HEK293 (cell line): ENCODE results near the gene TUBG1.

ENCODE experiments used
- CTCF ChIA-PET: fragments of 350-600 bp; formaldehyde crosslinking; extraction: SDS; loops from one replicate; lab custom pipeline; 2021; ENCODE audit warnings: antibody characterized with exemption; lab: Yijun Ruan, JAX
- POLR2A ChIA-PET: fragments of 300-600 bp; formaldehyde crosslinking; extraction: SDS; loops from one replicate; lab custom pipeline; 2020; ENCODE audit warnings: antibody characterized with exemption, inconsistent platforms; lab: Yijun Ruan, JAX
- H3K27ac ChIP-seq: fragments of 200-500 bp; sonication (Bioruptor generic); 2 replicates; pipeline ENCODE4 v1.5.1; 2014; ENCODE audit warnings: low read depth, low read length, control low read depth, inconsistent platforms; ENCODE audit errors: extremely low read depth
- H3K36me3 ChIP-seq, 2 experiments: fragments of 200-500 bp in 1 of 2; sonication (Bioruptor generic) in 1 of 2; 1 replicate in 1 of 2; 2 replicates in 1 of 2; pipeline ENCODE4 v1.5.1; 2014 to 2017; ENCODE audit warnings: inconsistent platforms in 2 of 2, low read length in 2 of 2; ENCODE audit not compliant: control insufficient read depth in 2 of 2, insufficient read depth in 1 of 2
- H3K4me1 ChIP-seq: fragments of 200-500 bp; sonication (Bioruptor generic); 2 replicates; pipeline ENCODE4 v1.5.1; 2014; ENCODE audit warnings: mild to moderate bottlenecking, low read length, inconsistent platforms; ENCODE audit not compliant: control insufficient read depth, insufficient read depth
- H3K4me3 ChIP-seq: 2 replicates; pipeline ENCODE4 v1.5.1; 2011; ENCODE audit warnings: low read depth, mild to moderate bottlenecking, control low read depth, low read length, moderate library complexity
- H3K9me3 ChIP-seq: fragments of 200-500 bp; sonication (Bioruptor generic); 2 replicates; pipeline ENCODE4 v1.5.1; 2014; ENCODE audit warnings: low read depth, low read length, inconsistent platforms; ENCODE audit not compliant: control insufficient read depth, insufficient read depth
- YY1 ChIP-seq: fragments of 450-650 bp; formaldehyde crosslinking; IDR thresholded peaks from 2 replicates; pipeline ENCODE4 v1.5.1; 2018; ENCODE audit warnings: missing biosample characterization, missing genetic modification characterization
- ZNF10 ChIP-seq: fragments of 450-650 bp; formaldehyde crosslinking; IDR thresholded peaks from 2 replicates; pipeline ENCODE4 v1.5.1; 2017; ENCODE audit warnings: missing biosample characterization, missing genetic modification characterization
- ZNF155 ChIP-seq: fragments of 450-650 bp; formaldehyde crosslinking; IDR thresholded peaks from 2 replicates; pipeline ENCODE4 v1.5.1; 2016; ENCODE audit warnings: missing biosample characterization, missing genetic modification characterization
- ZNF335 ChIP-seq: fragments of 450-650 bp; formaldehyde crosslinking; conservative IDR thresholded peaks from 2 replicates; pipeline ENCODE4 v1.5.1; 2016; ENCODE audit warnings: missing biosample characterization, missing genetic modification characterization
- ZNF529 ChIP-seq: fragments of 450-650 bp; formaldehyde crosslinking; IDR thresholded peaks from 2 replicates; pipeline ENCODE4 v1.5.1; 2017; ENCODE audit warnings: missing genetic modification characterization, missing biosample characterization; ENCODE audit not compliant: insufficient replicate concordance
- ZNF600 ChIP-seq: fragments of 450-650 bp; formaldehyde crosslinking; IDR thresholded peaks from 2 replicates; pipeline ENCODE4 v1.5.1; 2016; ENCODE audit warnings: missing biosample characterization, missing genetic modification characterization
- ZNF624 ChIP-seq: fragments of 450-650 bp; formaldehyde crosslinking; IDR thresholded peaks from 2 replicates; pipeline ENCODE4 v1.5.1; 2017; ENCODE audit warnings: missing biosample characterization, missing genetic modification characterization
- ZNF629 ChIP-seq: fragments of 450-650 bp; formaldehyde crosslinking; IDR thresholded peaks from 2 replicates; pipeline ENCODE4 v1.5.1; 2017; ENCODE audit warnings: missing biosample characterization, missing genetic modification characterization
- ZNF677 ChIP-seq: fragments of 450-650 bp; IDR thresholded peaks from 2 replicates; pipeline ENCODE4 v1.5.0; 2018; ENCODE audit warnings: missing biosample characterization, mild to moderate bottlenecking, missing genetic modification characterization, moderate library complexity
- ZNF76 ChIP-seq: fragments of 450-650 bp; formaldehyde crosslinking; IDR thresholded peaks from 2 replicates; pipeline ENCODE4; 2016; ENCODE audit warnings: low read depth, missing biosample characterization, missing genetic modification characterization, borderline replicate concordance
- ZSCAN16 ChIP-seq: fragments of 450-650 bp; formaldehyde crosslinking; IDR thresholded peaks from 2 replicates; pipeline ENCODE4 v1.5.1; 2016; ENCODE audit warnings: missing biosample characterization, missing genetic modification characterization
- TF ChIP-seq, protein P1 (sequence below): fragments of 450-650 bp; formaldehyde crosslinking; IDR thresholded peaks from 2 replicates; pipeline ENCODE4 v1.5.1; 2016; ENCODE audit warnings: missing biosample characterization, missing genetic modification characterization
- TF ChIP-seq, protein P2 (sequence below): fragments of 450-650 bp; formaldehyde crosslinking; IDR thresholded peaks from 2 replicates; pipeline ENCODE4 v1.5.1; 2017; ENCODE audit warnings: missing biosample characterization, missing genetic modification characterization
- TF ChIP-seq, protein P3 (sequence below): fragments of 450-650 bp; formaldehyde crosslinking; IDR thresholded peaks from 2 replicates; pipeline ENCODE4 v1.5.1; 2016; ENCODE audit warnings: missing biosample characterization, missing genetic modification characterization
- TF ChIP-seq, protein P4 (sequence below): fragments of 450-650 bp; formaldehyde crosslinking; IDR thresholded peaks from 2 replicates; pipeline ENCODE4 v1.5.1; 2016; ENCODE audit warnings: missing biosample characterization, missing genetic modification characterization, borderline replicate concordance

TUBG1 gene

DNA sequence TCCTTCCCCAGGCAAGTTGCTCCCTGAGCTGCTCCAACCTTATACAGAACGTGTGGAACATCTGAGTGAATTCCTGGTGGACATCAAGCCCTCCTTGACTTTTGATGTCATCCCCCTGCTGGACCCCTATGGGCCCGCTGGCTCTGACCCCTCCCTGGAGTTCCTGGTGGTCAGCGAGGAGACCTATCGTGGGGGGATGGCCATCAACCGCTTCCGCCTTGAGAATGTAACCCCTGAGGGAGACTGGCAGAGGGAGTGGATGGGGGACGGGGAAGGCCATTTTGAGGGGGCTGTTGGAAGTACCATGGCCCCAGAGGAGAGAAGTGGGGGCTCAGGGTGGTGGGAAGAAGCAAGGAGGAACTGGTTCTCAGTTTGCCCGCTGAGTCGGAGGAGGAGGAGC, 45.5 kb upstream of the TUBG1 start:
- ChIA-PET CTCF (interaction anchor here (1.0 to 1.5 kb wide), 3 partner anchors 11 to 434 kb away, joined by 3 to 5 read pairs (median 3); partner anchors contain the start of gene RPL27), POLR2A (interaction anchor here (2.6 to 4.8 kb wide), 2 partner anchors 9 to 14 kb away, joined by 10 to 48 read pairs; partner anchors contain the start of gene PSMC3IP)
- H3K4me1 ChIP-seq = peaks cover 10% of the 10 kb centered on the region; the same call in 1 of the 2 replicates

DNA sequence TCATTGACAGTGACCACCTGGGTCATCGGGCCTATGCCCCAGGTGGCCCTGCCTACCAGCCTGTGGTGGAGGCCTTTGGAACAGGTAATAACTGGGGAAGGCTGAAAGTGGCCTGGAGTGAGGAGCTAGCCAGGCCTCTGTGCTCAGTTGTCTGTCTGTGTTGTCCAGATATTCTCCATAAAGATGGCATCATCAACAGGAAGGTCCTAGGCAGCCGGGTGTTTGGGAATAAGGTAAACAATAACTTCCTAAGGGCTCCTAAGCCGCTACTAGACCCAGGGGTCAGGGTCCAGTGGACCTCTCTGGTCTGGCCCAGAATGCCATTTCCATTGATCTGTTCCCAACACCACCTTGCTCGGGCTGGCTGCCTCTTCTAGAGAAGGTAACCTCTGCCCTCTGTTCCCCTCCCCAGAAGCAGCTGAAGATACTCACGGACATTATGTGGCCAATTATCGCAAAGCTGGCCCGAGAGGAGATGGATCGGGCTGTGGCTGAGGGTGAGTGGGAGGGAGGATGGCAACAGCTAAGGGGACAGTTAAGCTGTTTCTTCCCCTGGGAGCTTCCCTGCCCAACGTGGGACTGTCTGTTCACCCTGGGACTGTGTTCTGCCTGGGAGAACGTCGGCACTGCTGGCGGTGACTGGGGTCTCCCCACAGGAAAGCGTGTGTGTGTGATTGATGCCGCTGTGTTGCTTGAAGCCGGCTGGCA, 44.5 kb upstream of the TUBG1 start:
- Histone ChIP-seq H3K4me1 (peaks cover 10% of the 10 kb centered on the region; the same call in 1 of the 2 replicates), H3K36me3 (peaks cover 0 to 58% of the 10 kb centered on the region in 2 experiments; a peak in 1 of 3 replicates), H3K4me3 (no peak overlapping the region), H3K9me3 (no peaks in the 10 kb centered on the region), H3K27ac (no peak overlapping the region)
- CTCF ChIA-PET = interaction anchor here (1.0 to 1.8 kb wide), 3 partner anchors 17 to 433 kb away, joined by 3 to 7 read pairs (median 5); partner anchors contain the start of genes BECN1 and RPL27
- POLR2A ChIA-PET = interaction anchor here (0.5 to 4.8 kb wide), 4 partner anchors 10 to 581 kb away, joined by 3 to 48 read pairs (median 7); partner anchors contain the start of genes PSMC3IP, RETREG3 and TUBG1
- TF ChIP-seq ZNF600 (tag by site-specific recombination) (peak; percentile 67; the same call in 1 of the 2 replicates), ZNF624 (tag by site-specific recombination) (no peak), ZSCAN16 (tag by site-specific recombination) (no peak)
- TF ChIP-seq, protein P1, sequence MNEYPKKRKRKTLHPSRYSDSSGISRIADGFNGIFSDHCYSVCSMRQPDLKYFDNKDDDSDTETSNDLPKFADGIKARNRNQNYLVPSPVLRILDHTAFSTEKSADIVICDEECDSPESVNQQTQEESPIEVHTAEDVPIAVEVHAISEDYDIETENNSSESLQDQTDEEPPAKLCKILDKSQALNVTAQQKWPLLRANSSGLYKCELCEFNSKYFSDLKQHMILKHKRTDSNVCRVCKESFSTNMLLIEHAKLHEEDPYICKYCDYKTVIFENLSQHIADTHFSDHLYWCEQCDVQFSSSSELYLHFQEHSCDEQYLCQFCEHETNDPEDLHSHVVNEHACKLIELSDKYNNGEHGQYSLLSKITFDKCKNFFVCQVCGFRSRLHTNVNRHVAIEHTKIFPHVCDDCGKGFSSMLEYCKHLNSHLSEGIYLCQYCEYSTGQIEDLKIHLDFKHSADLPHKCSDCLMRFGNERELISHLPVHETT (tag by site-specific recombination) = no peak

More for the DNA sequence above, 45.5 kb upstream of the TUBG1 start:
- Histone ChIP-seq H3K36me3 (peaks cover 0 to 48% of the 10 kb centered on the region in 2 experiments; a peak in 1 of 3 replicates), H3K9me3 (no peaks in the 10 kb centered on the region), H3K27ac (no peak overlapping the region), H3K4me3 (no peak overlapping the region)
- no peak for TF ChIP-seq ZNF629 (tag by site-specific recombination)
- TF ChIP-seq ZNF335 = 0 out of 2 replicates have a peak, but pooled peaks have one; percentile 1

DNA sequence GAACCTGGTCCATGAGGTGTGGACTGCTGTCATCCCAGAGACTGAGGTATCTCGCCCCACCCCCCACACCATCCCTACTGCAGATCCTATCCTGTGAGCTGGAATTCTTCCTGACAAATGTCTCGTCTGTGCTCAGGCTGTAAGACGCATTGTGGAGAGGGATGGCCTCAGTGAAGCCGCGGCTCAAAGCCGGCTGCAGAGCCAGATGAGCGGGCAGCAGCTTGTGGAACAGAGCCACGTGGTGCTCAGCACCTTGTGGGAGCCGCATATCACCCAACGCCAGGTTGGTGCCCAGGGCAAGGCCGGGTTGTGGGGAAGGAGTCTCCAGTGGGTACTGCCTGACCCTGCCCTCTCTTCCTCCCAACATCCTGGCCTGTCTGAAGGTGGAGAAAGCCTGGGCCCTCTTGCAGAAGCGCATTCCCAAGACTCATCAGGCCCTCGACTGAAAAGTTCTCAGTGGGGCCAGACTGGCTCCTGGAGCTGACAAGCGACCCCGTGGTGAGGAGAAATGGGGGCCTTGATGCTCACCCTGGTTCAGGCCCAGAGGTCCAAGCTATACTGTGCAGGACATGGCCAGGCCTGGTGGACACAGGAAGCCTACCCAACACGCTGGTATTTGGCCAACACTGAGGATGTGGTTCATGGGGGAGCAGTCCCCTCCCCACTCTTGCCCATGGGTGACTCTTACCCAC, 43.8 kb upstream of the TUBG1 start:
- Histone ChIP-seq H3K4me1 (peaks cover 10% of the 10 kb centered on the region; the same call in 1 of the 2 replicates), H3K36me3 (peaks cover 6 to 65% of the 10 kb centered on the region in 2 experiments), H3K27ac (peak overlapping the region; percentile 86), H3K9me3 (no peaks in the 10 kb centered on the region), H3K4me3 (no peak overlapping the region)
- TF ChIP-seq ZNF600 (tag by site-specific recombination) (peak; percentile 8), ZNF155 (tag by site-specific recombination) (no peak)
- TF ChIP-seq, protein P2, sequence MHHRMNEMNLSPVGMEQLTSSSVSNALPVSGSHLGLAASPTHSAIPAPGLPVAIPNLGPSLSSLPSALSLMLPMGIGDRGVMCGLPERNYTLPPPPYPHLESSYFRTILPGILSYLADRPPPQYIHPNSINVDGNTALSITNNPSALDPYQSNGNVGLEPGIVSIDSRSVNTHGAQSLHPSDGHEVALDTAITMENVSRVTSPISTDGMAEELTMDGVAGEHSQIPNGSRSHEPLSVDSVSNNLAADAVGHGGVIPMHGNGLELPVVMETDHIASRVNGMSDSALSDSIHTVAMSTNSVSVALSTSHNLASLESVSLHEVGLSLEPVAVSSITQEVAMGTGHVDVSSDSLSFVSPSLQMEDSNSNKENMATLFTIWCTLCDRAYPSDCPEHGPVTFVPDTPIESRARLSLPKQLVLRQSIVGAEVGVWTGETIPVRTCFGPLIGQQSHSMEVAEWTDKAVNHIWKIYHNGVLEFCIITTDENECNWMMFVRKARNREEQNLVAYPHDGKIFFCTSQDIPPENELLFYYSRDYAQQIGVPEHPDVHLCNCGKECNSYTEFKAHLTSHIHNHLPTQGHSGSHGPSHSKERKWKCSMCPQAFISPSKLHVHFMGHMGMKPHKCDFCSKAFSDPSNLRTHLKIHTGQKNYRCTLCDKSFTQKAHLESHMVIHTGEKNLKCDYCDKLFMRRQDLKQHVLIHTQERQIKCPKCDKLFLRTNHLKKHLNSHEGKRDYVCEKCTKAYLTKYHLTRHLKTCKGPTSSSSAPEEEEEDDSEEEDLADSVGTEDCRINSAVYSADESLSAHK = no peak
- CTCF ChIA-PET = interaction anchor here (0.7 to 4.9 kb wide), 4 partner anchors 12 to 440 kb away, joined by 3 to 34 read pairs (median 6); partner anchors contain the start of genes BECN1 and PSMC3IP
- POLR2A ChIA-PET = interaction anchor here (0.5 to 4.8 kb wide), 5 partner anchors 11 to 832 kb away, joined by 3 to 48 read pairs (median 4); partner anchors contain the start of genes PSMC3IP, RETREG3 and TUBG1

DNA sequence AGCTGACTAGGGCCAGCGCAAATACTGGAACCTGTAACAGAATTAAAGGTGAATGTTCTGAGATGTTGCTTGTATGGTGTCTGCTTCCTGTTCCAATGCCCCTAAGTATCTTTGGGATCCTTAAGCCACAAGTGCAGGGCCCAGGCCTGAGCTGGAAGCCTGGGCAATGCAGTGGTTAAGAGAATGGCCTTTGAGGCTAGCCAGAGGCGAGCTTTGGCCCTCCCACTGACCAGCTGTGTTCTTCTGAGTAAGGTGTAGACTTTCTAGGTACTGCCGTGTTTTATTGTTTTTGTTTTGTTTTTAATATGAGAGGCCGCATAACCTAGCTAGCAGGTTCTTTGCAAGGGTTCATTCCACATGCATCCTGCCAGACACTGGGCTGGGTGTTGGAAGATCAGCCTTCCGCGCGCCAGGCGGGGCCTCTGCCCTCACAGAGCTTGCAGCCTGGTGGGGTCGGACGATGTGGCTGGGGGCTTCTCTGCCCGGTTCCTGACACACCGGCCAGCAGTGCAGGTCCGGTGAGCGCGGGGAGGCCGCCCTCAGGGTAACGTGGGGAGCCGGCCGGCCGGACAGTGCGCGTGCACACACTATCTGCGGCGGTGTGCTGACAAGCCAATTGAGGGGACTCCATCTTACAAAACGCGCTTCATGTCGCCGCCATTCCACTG, 43.1 kb upstream of the TUBG1 start:
- peaks cover 10% of the 10 kb centered on the region; the same call in 1 of the 2 replicates for H3K4me1 ChIP-seq
- ChIA-PET POLR2A (interaction anchor here (0.5 to 4.8 kb wide), 6 partner anchors 12 to 832 kb away, joined by 3 to 48 read pairs (median 7); partner anchors contain the start of genes PSMC3IP and VPS25), CTCF (interaction anchor here (0.7 to 4.9 kb wide), 4 partner anchors 11 to 440 kb away, joined by 3 to 34 read pairs (median 5); partner anchors contain the start of genes BECN1 and PSMC3IP)
- H3K27ac ChIP-seq = peak overlapping the region; percentile 86
- H3K9me3 ChIP-seq = no peaks in the 10 kb centered on the region
- H3K4me3 ChIP-seq = peak overlapping the region; percentile 86
- H3K36me3 ChIP-seq = peaks cover 12 to 72% of the 10 kb centered on the region in 2 experiments
- TF ChIP-seq, protein P3, sequence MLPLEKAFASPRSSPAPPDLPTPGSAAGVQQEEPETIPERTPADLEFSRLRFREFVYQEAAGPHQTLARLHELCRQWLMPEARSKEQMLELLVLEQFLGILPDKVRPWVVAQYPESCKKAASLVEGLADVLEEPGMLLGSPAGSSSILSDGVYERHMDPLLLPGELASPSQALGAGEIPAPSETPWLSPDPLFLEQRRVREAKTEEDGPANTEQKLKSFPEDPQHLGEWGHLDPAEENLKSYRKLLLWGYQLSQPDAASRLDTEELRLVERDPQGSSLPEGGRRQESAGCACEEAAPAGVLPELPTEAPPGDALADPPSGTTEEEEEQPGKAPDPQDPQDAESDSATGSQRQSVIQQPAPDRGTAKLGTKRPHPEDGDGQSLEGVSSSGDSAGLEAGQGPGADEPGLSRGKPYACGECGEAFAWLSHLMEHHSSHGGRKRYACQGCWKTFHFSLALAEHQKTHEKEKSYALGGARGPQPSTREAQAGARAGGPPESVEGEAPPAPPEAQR (tag by site-specific recombination) = no peak
- no peak for TF ChIP-seq ZNF76 (tag by site-specific recombination)
- no peak for TF ChIP-seq ZNF10 (tag by site-specific recombination)
- TF ChIP-seq, protein P4, sequence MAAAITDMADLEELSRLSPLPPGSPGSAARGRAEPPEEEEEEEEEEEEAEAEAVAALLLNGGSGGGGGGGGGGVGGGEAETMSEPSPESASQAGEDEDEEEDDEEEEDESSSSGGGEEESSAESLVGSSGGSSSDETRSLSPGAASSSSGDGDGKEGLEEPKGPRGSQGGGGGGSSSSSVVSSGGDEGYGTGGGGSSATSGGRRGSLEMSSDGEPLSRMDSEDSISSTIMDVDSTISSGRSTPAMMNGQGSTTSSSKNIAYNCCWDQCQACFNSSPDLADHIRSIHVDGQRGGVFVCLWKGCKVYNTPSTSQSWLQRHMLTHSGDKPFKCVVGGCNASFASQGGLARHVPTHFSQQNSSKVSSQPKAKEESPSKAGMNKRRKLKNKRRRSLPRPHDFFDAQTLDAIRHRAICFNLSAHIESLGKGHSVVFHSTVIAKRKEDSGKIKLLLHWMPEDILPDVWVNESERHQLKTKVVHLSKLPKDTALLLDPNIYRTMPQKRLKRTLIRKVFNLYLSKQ (tag by site-specific recombination) = no peak
- TF ChIP-seq ZNF677 (tag by site-specific recombination) = no peak
- TF ChIP-seq ZNF529 (tag by site-specific recombination) = no peak
- TF ChIP-seq YY1 (tag by site-specific recombination) = peak; percentile 92
